ENCODE data around the gene EMC6. TPM values are rescaled to one million over a fixed set of nuclear protein-coding genes. Genes with fewer than 3 reads are reported as not detected.

The EMC6 gene
- total RNA-seq, 1 experiment from 2014 or later = 62.4 TPM

- no peak for TF ChIP-seq SP1 (IDR thresholded peaks at IDR 0.05; ENCODE audit: low read depth)
- no peak for TF ChIP-seq POLR2AphosphoS5 (IDR thresholded peaks at IDR 0.05; ENCODE audit: low read depth, low read length)
- no peak for TF ChIP-seq TCF7L2 (IDR thresholded peaks at IDR 0.05; ENCODE audit: borderline replicate concordance, extremely low read depth, insufficient read depth, insufficient read length)
- TF ChIP-seq ATF3 (IDR thresholded peaks at IDR 0.05) = no peak
- BruUV-seq (replicated peaks) = no TSS peak
- H3K9me2 ChIP-seq (ENCODE audit: insufficient read depth) = no peaks in the 10 kb centered on the region
- no peaks in the 10 kb centered on the region for H3K9me3 ChIP-seq (ENCODE audit: control insufficient read depth in 1 of 2, insufficient read depth in 1 of 2, low read depth in 1 of 2, low read length in 2 of 2)
- H3K4me3 ChIP-seq (replicated peaks in 1 of 2; ENCODE audit: low read depth in 1 of 2, low read length in 2 of 2) = no peak overlapping the region
- no peak overlapping the region for H3K9ac ChIP-seq (ENCODE audit: low read length)
- H3K27ac ChIP-seq (ENCODE audit: low read depth, low read length) = no peak overlapping the region
- peaks cover 24% of the 10 kb centered on the region for H3K79me2 ChIP-seq (ENCODE audit: insufficient read depth, low read length)
- DNase-seq (ENCODE audit: low read depth, low spot score) (no peak), ATAC-seq (no peak)
- no peaks in the 10 kb centered on the region for H3K27me3 ChIP-seq (ENCODE audit: insufficient read depth, low read length)
- RAD21 ChIA-PET (ENCODE audit: low non-redundant PET in 1 of 2, low total read pairs in 2 of 2, uncharacterized antibody in 2 of 2, unreplicated experiment in 2 of 2) = no interaction called here
- H3K36me3 ChIP-seq (ENCODE audit: control insufficient read depth in 1 of 2, insufficient read depth in 2 of 2, low read length in 2 of 2) = no peaks in the 10 kb centered on the region
- H3K4me2 ChIP-seq (ENCODE audit: low read length) = no peak overlapping the region
- POLR2A ChIA-PET = no interaction called here
- CTCF ChIA-PET = no interaction called here
- no peak overlapping the region for H2AFZ ChIP-seq (ENCODE audit: low read depth, low read length, poor library complexity, severe bottlenecking)
- H4K20me1 ChIP-seq (ENCODE audit: insufficient read depth) = no peaks in the 10 kb centered on the region; the same call in 1 of the 2 replicates
- peaks cover 3 to 8% of the 10 kb centered on the region in 2 experiments; a peak in 2 of 4 replicates for H3K4me1 ChIP-seq (ENCODE audit: control insufficient read depth in 1 of 2, insufficient read depth in 2 of 2, low read length in 2 of 2)
- intact Hi-C loops (cut with micrococcal nuclease) = no loop called here
These were observed 4.0 kb downstream of the EMC6 start for GRCh38 chr17:3672571-3672970.

GRCh38 chr17:3675886-3676285 lies 7.3 kb downstream of the EMC6 start:
- intact Hi-C loops (cut with micrococcal nuclease) = no loop called here
- RAD21 ChIA-PET (ENCODE audit: low non-redundant PET in 1 of 2, low total read pairs in 2 of 2, uncharacterized antibody in 2 of 2, unreplicated experiment in 2 of 2) = no interaction called here
- TF ChIP-seq ATF3 (IDR thresholded peaks at IDR 0.05) = no peak
- TF ChIP-seq CTCF (IDR thresholded peaks at IDR 0.05 in 2 of 3, conservative IDR thresholded peaks at IDR 0.05 in 1 of 3; ENCODE audit: borderline replicate concordance in 1 of 3, insufficient read depth in 1 of 3, low read depth in 2 of 3, low read length in 2 of 3) = no peak
- no peak for TF ChIP-seq MAX (IDR thresholded peaks at IDR 0.05)
- TF ChIP-seq CEBPB (IDR thresholded peaks at IDR 0.05; ENCODE audit: low read depth) = no peak
- no peak for TF ChIP-seq ELF1 (IDR thresholded peaks at IDR 0.05; ENCODE audit: borderline replicate concordance, low read depth)
- TF ChIP-seq JUND (IDR thresholded peaks at IDR 0.05) = no peak
- TF ChIP-seq ZFX (IDR thresholded peaks at IDR 0.05) = no peak
- TF ChIP-seq REST (IDR thresholded peaks at IDR 0.05; ENCODE audit: low read depth) = no peak
- TF ChIP-seq SIN3A (IDR thresholded peaks at IDR 0.05; ENCODE audit: low read depth) = no peak
- no peak for TF ChIP-seq FOSL1 (IDR thresholded peaks at IDR 0.05; ENCODE audit: low read depth)
- no peak for TF ChIP-seq RAD21 (IDR thresholded peaks at IDR 0.05; ENCODE audit: low read depth)

More at GRCh38 chr17:3675886-3676285, 7.3 kb downstream of the EMC6 start:
- Histone ChIP-seq H3K4me2 (ENCODE audit: low read length) (no peak overlapping the region), H3K9me2 (ENCODE audit: insufficient read depth) (no peaks in the 10 kb centered on the region), H3K4me3 (replicated peaks in 1 of 2; ENCODE audit: low read depth in 1 of 2, low read length in 2 of 2) (no peak overlapping the region), H3K4me1 (ENCODE audit: control insufficient read depth in 1 of 2, insufficient read depth in 2 of 2, low read length in 2 of 2) (no peaks in the 10 kb centered on the region), H3K27me3 (ENCODE audit: insufficient read depth, low read length) (no peaks in the 10 kb centered on the region), H3K36me3 (ENCODE audit: control insufficient read depth in 1 of 2, insufficient read depth in 2 of 2, low read length in 2 of 2) (no peaks in the 10 kb centered on the region), H3K9me3 (ENCODE audit: control insufficient read depth in 1 of 2, insufficient read depth in 1 of 2, low read depth in 1 of 2, low read length in 2 of 2) (no peaks in the 10 kb centered on the region), H3K27ac (ENCODE audit: low read depth, low read length) (no peak overlapping the region), H3K9ac (ENCODE audit: low read length) (no peak overlapping the region), H4K20me1 (ENCODE audit: insufficient read depth) (no peaks in the 10 kb centered on the region; the same call in 1 of the 2 replicates), H2AFZ (ENCODE audit: low read depth, low read length, poor library complexity, severe bottlenecking) (no peak overlapping the region), H3K79me2 (ENCODE audit: insufficient read depth, low read length) (no peaks in the 10 kb centered on the region)
- DNase-seq (ENCODE audit: low read depth, low spot score) (no peak), ATAC-seq (no peak)
- ChIA-PET CTCF (no interaction called here), POLR2A (interaction anchor here (0.6 kb wide), 1 partner anchor 632 kb away, joined by 3 read pairs; no protein-coding TSS in a partner anchor)
- no TSS peak for BruUV-seq (replicated peaks)
